Panc1 (cell line): ENCODE data around the gene KCTD19. TPM values are rescaled to one million over a fixed set of nuclear protein-coding genes. Genes with fewer than 3 reads are reported as not detected.

Source experiments
- ATAC-seq: fragments of 200-7000 bp; cut with Tn5 transposase; 2 replicates; pipeline ENCODE4 v1.9.1; 2020; ENCODE audit warnings: mild to moderate bottlenecking, moderate library complexity
- BruUV-seq: library from RNA; stranded (reverse); fragments of 400-500 nt; replicated peaks from 2 replicates; lab custom pipeline; 2021; lab: Mats Ljungman, UMichigan
- CTCF ChIA-PET: fragments of 300-600 bp; sonication (Branson Sonifier 250); formaldehyde crosslinking; loops from one replicate; lab custom pipeline; 2022; ENCODE audit warnings: antibody characterized with exemption; lab: Charles Lee
- POLR2A ChIA-PET: fragments of 300-600 bp; sonication (Branson Sonifier 250); formaldehyde crosslinking; loops from one replicate; lab custom pipeline; 2022; ENCODE audit warnings: antibody characterized with exemption; lab: Charles Lee
- DNase-seq: peaks from one replicate; pipeline ENCODE4 v3.0.0-alpha.2; 2010; ENCODE audit warnings: low read depth, low spot score
- H3K27ac ChIP-seq: 2 replicates; pipeline ENCODE4 v1.5.1; 2011; ENCODE audit warnings: mild to moderate bottlenecking, low read length, inconsistent platforms
- H3K27me3 ChIP-seq: fragments of 200-500 bp; sonication (Bioruptor generic); 2 replicates; pipeline ENCODE4 v1.6.0; 2014; ENCODE audit warnings: low read length, inconsistent platforms; ENCODE audit not compliant: control insufficient read depth, insufficient read depth
- H3K36me3 ChIP-seq: fragments of 200-500 bp; sonication (Bioruptor generic); 2 replicates; pipeline ENCODE4 v1.5.1; 2014; ENCODE audit warnings: inconsistent platforms, mild to moderate bottlenecking, low read length, moderate library complexity; ENCODE audit not compliant: control insufficient read depth, insufficient read depth
- H3K4me1 ChIP-seq: 2 replicates; pipeline ENCODE4 v1.5.1; 2011; ENCODE audit warnings: inconsistent platforms, mild to moderate bottlenecking, low read length, moderate library complexity; ENCODE audit not compliant: control insufficient read depth, insufficient read depth
- H3K4me3 ChIP-seq, 2 experiments: 2 replicates each; pipeline ENCODE4 v1.5.1; 2011 to 2012; ENCODE audit warnings: low read depth in 2 of 2, low read length in 2 of 2, mild to moderate bottlenecking in 2 of 2, inconsistent platforms in 1 of 2, moderate library complexity in 1 of 2
- H3K9me3 ChIP-seq: fragments of 200-500 bp; sonication (Bioruptor generic); 2 replicates; pipeline ENCODE4 v1.5.1; 2014; ENCODE audit warnings: low read depth, mild to moderate bottlenecking, inconsistent platforms, low read length, moderate library complexity; ENCODE audit not compliant: control insufficient read depth, insufficient read depth
- CTCF ChIP-seq: fragments of 450-650 bp; IDR thresholded peaks from 2 replicates; pipeline ENCODE4 v1.5.1; 2017; ENCODE audit warnings: mild to moderate bottlenecking
- POLR2AphosphoS5 ChIP-seq: IDR thresholded peaks from 2 replicates; pipeline ENCODE4 v1.6.1; 2012; ENCODE audit warnings: mild to moderate bottlenecking, low read depth, low read length, moderate library complexity
- REST ChIP-seq, 2 experiments: IDR thresholded peaks; 2 replicates each; pipeline ENCODE4 v1.6.1; 2011 to 2012; ENCODE audit warnings: low read depth in 2 of 2, control low read depth in 1 of 2, low read length in 1 of 2, mild to moderate bottlenecking in 1 of 2, moderate library complexity in 1 of 2; ENCODE audit not compliant: insufficient read depth in 1 of 2
- SIN3A ChIP-seq: IDR thresholded peaks from 2 replicates; pipeline ENCODE4 v1.6.1; 2012; ENCODE audit warnings: low read depth, mild to moderate bottlenecking, low read length, moderate library complexity, borderline replicate concordance; ENCODE audit not compliant: insufficient read depth
- TCF7L2 ChIP-seq: IDR thresholded peaks from 2 replicates; pipeline ENCODE4 v1.6.1; 2011; ENCODE audit warnings: mild to moderate bottlenecking, low read depth, low read length, inconsistent platforms
- in situ Hi-C: cut with HindIII; loops from 2 replicates; pipeline ENCODE4 v1.10.0; 2016; ENCODE audit warnings: low sequenced_read_pairs, low pct_unique_long_range_greater_than_20kb
- intact Hi-C: fragments of 100-400 bp; cut with micrococcal nuclease; formaldehyde crosslinking; loops from one replicate; pipeline ENCODE4 v1.10.0; 2022; ENCODE audit not compliant: unreplicated experiment
- total RNA-seq: library from RNA; stranded (reverse); gene quantifications from one replicate; pipeline ENCODE4 v1.2.1, GENCODE V29; 2021; ENCODE audit not compliant: unreplicated experiment

Gene KCTD19
- total RNA-seq, 1 experiment from 2014 or later = 0.62 TPM

- no peaks in the 10 kb centered on the region for H3K9me3 ChIP-seq
- H3K27ac ChIP-seq = no peak overlapping the region
- no peaks in the 10 kb centered on the region for H3K4me1 ChIP-seq
- no TSS peak for BruUV-seq
- DNase-seq (no peak), ATAC-seq (no peak)
- H3K36me3 ChIP-seq = no peaks in the 10 kb centered on the region
- in situ Hi-C loops (no loop called here), intact Hi-C loops (no loop called here)
- no peaks in the 10 kb centered on the region for H3K27me3 ChIP-seq
- POLR2A ChIA-PET = no interaction called here
- H3K4me3 ChIP-seq = no peak overlapping the region
- TF ChIP-seq SIN3A = no peak
- no peak for TF ChIP-seq REST (IDR thresholded peaks at IDR 0.05; ENCODE audit: insufficient read depth in 1 of 2, low read depth in 2 of 2, low read length in 1 of 2)
- no peak for TF ChIP-seq POLR2AphosphoS5
- TF ChIP-seq TCF7L2 = no peak
- no peak for TF ChIP-seq CTCF
- CTCF ChIA-PET = interaction anchor here (0.6 kb wide), 1 partner anchor 77 kb away, joined by 7 read pairs; no protein-coding TSS in a partner anchor
These were observed 30.1 kb downstream of the KCTD19 start for GRCh38 chr16:67296420-67296819.

GRCh38 chr16:67294938-67295361 lies 31.6 kb downstream of the KCTD19 start:
- DNase-seq (no peak), ATAC-seq (no peak)
- ChIA-PET POLR2A (no interaction called here), CTCF (no interaction called here)
- no TSS peak for BruUV-seq
- no peaks in the 10 kb centered on the region for H3K36me3 ChIP-seq
- intact Hi-C loops = no loop called here
- H3K4me3 ChIP-seq = no peak overlapping the region
- no peaks in the 10 kb centered on the region for H3K4me1 ChIP-seq
- TF ChIP-seq REST (IDR thresholded peaks at IDR 0.05; ENCODE audit: insufficient read depth in 1 of 2, low read depth in 2 of 2, low read length in 1 of 2) (no peak), TCF7L2 (no peak), CTCF (no peak), SIN3A (no peak), POLR2AphosphoS5 (no peak)
- H3K27ac ChIP-seq = no peak overlapping the region
- in situ Hi-C loops = no loop called here
- H3K27me3 ChIP-seq = no peaks in the 10 kb centered on the region
- no peaks in the 10 kb centered on the region for H3K9me3 ChIP-seq
